Measurements from ENCODE around the gene GDPD5. TPM values are rescaled to one million over a fixed set of nuclear protein-coding genes. Genes with fewer than 3 reads are reported as not detected.
A peak's percentile ranks its signal among the peaks of the same experiment; 100 is the strongest.

GDPD5 gene
- total and polyA plus RNA-seq, 9 of the 15 experiments (the other 6 are each of a cell fraction or from before 2014, with no cell fraction given) = 0.32 to 27.3 (median 8.0) TPM

GRCh38 chr11:75399344-75400145, 126.2 kb downstream of the GDPD5 start, which contains the start of gene RPS3 (continued):
- TF ChIP-seq E2F4 (CRISPR knock-in tag; IDR thresholded peaks at IDR 0.05; ENCODE audit: low read depth) (peak; percentile 74; the same call in 1 of the 2 replicates), SETDB1 (IDR thresholded peaks at IDR 0.05; ENCODE audit: low read length) (no peak), ZFP1 (CRISPR knock-in tag; IDR thresholded peaks at IDR 0.05) (no peak), NKRF (IDR thresholded peaks at IDR 0.05; ENCODE audit: borderline replicate concordance) (peak; percentile 92), ZNF311 (CRISPR knock-in tag; IDR thresholded peaks at IDR 0.05) (no peak), PATZ1 (CRISPR knock-in tag; IDR thresholded peaks at IDR 0.05; ENCODE audit: borderline replicate concordance) (no peak), TCF7 (IDR thresholded peaks at IDR 0.05; ENCODE audit: borderline replicate concordance) (0 out of 2 replicates have a peak, but pooled peaks have one; percentile 15), SOX6 (IDR thresholded peaks at IDR 0.05) (0 out of 2 replicates have a peak, but pooled peaks have one; percentile 17), MEF2A (IDR thresholded peaks at IDR 0.05; ENCODE audit: control insufficient read depth, low read depth, low read length) (no peak), ZNF639 (CRISPR knock-in tag; conservative IDR thresholded peaks at IDR 0.05 in 1 of 2, IDR thresholded peaks at IDR 0.05 in 1 of 2) (peak in 1 of 2 experiments; percentile 72; a peak in 1 of 4 replicates), ATF2 (CRISPR knock-in tag; IDR thresholded peaks at IDR 0.05) (no peak), STAT5A (IDR thresholded peaks at IDR 0.05; ENCODE audit: borderline replicate concordance, low read length) (peak; percentile 45; the same call in 1 of the 2 replicates), HMG20A (CRISPR knock-in tag; conservative IDR thresholded peaks at IDR 0.05) (no peak), KDM5B (IDR thresholded peaks at IDR 0.05; ENCODE audit: insufficient replicate concordance, low read depth, low read length) (peak; percentile 99), HLTF (IDR thresholded peaks at IDR 0.05) (peak; percentile 82)
